ENCODE results near the gene GALT.

DNA sequence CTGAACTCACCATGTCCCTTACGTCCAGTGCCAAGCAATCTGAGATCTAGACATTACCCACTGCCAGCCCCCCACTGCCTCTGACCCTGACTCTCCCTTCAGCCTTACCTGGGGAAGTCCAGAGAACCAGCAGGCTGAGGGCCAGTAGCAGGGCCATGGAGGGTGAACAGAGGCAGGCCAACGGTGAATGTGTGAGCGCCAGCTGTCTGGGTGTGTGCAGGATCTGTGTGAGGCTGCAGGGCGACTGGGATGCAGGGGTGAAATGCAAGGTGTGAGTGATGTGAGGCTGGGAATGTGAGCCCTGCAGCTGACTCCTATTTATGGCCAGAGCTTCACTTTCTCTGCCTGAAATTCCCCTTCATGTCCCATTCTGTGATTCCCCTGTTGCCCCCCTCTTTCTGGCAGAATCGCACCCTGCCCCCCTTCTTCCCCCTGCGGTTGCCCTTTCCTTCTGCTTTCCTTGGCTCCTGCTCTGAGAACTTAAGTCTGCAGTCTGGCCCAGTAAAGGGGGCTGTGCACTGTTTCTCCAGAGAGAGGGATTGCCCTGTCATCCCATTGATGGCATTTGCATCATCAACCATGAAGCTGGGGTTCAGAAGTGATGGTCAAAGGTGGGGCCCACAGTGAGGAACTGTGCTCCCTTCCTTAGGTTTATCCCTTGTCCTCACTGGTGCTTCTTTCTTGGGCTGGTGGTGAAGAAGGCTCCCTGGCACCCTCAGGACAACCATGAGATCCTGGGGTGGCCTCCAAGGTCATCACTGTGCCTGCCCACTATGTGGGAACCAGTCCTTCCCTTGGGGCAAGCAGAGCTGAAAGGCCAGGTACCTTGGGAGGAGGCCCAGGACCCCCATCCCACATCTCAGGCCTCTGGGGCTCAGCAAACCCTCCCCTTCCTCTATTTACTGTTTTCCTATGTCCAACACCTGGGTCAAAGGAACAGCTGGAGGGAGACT, 44.8 kb downstream of the GALT start, which contains the start of gene CCL19:
- no peak for TF ChIP-seq SUZ12 (IDR thresholded peaks at IDR 0.05; ENCODE audit: extremely low read depth, insufficient read depth, insufficient read length)
- TF ChIP-seq YY1 (IDR thresholded peaks at IDR 0.05; ENCODE audit: insufficient read depth, insufficient read length) = no peak

Data from NT2/D1 (cell line).